AML-193 (cell line): Measurements from ENCODE around the gene APOA5.
"Not testable (repeated sequence)": the region's sequence is repeated elsewhere in the genome, so short reads cannot be mapped to it uniquely, and the experiment has no call there.

Experiments used
- DNase-seq, 2 experiments: peaks; one replicate each; lab custom pipeline; 2025; lab: John Stamatoyannopoulos, UW

APOA5 gene

DNA sequence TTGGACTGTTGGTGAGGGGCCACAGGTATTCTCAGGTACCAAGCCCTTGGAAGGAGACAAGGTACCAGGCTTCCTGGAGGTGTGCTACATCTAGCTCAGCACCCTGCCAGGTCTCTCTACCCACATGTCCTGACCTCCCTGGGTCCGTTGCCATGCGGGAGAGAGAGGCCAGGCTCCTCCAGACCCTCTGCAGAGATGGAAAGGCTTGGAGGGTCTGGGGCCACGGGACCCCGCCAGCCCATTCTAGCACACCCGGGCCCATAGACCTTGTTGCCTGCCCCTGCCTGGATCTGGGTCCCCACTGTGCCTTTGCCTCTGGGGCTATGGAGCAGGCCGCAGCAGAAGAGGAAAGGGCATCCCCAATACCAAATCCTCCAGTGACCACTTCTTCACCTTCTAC lies 35.8 kb upstream of the APOA5 start:
- DNase-seq = no peak

DNA sequence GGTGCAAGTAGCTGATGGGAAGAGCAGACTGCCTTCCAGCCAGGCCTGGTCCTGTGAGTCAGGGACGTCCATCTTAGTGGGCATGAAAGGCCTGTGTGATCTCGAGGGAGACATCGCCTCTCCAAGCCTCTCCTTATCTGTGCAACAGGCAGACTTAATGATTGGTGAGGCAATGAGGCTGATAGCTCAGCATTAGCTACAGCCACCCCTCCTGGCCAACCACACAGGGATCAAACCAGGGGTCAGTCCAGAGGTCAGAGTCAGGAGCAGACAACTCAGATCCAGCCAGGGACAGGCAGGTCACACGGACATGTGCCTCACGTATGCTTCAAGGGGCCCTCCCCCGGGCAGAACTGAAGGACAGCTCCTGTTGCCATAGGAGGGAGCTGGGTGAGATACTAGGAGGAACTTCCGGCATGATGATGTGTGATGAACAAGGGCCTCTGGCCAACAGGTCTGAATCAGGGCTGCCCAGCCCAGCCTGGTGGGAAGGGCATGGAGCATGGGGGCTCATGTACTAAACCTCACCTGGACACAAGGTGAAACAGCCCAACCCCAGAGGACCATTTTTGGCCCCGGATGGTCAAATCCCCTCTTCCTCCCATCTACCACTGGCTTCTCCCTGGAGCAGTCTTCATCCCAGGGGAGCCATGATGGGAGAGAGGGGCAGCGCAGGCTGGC lies 35.2 kb upstream of the APOA5 start:
- no peak for DNase-seq

DNA sequence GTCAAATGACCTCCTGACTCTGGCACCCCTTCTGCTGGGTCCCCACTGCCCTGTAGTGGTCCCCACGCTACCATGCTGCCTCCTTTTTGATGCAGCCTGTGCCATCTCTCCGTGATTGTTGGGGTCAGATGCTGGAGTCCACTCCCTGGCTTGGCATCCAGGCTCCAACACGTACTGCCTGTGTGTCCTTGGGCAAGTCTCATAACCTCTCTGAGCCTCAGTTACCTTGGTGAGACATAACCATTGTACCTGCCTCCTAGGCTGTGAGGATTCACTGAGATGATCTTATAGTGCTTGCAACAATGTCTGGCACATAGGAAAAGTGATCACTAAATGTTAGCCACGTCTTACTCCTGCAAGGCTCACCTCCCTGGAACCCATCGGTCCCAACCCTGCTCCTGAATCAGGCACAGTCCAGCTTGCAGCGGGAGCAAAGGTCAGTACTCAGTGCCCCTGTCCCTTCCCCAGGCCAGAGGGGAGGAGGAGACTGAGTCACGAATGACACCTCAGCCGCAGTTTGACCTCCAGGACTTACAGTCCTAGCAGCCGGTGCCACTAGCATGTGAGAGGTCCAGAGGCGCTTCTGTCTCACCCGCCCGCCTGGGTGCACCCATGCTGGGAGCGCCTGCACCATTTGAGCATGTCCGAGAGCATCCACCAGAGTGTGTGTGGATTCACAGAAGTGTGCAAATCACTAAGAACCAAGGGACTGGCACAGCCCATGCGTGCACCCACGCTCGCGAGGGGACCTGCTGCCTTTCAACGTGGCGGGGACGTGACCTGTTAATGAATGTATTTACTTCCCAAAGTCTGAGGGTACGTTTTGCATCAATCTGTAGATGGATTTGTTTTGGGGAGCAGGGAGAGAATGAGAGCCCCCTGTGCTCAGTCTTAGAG lies 34.4 kb upstream of the APOA5 start:
- DNase-seq = no peak

DNA sequence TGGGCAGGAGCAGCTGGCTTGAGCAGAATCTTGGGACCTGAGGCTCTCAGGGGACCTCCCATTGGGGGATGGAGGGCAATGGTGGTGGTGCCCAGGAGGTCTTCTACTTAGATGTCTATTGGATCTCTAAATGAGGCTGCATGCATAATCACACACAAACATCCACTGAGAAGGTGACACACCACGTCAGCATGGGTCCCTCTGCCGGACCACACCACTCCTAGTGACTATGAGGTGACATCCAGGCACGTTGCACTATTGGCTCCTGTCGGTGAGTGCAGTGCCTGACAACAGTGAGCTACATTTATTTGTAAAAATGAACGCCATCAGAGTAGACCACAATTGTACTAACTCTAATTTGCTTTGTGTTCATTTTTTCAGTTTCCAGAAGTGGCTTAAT lies 33.8 kb upstream of the APOA5 start:
- DNase-seq = no peak

DNA sequence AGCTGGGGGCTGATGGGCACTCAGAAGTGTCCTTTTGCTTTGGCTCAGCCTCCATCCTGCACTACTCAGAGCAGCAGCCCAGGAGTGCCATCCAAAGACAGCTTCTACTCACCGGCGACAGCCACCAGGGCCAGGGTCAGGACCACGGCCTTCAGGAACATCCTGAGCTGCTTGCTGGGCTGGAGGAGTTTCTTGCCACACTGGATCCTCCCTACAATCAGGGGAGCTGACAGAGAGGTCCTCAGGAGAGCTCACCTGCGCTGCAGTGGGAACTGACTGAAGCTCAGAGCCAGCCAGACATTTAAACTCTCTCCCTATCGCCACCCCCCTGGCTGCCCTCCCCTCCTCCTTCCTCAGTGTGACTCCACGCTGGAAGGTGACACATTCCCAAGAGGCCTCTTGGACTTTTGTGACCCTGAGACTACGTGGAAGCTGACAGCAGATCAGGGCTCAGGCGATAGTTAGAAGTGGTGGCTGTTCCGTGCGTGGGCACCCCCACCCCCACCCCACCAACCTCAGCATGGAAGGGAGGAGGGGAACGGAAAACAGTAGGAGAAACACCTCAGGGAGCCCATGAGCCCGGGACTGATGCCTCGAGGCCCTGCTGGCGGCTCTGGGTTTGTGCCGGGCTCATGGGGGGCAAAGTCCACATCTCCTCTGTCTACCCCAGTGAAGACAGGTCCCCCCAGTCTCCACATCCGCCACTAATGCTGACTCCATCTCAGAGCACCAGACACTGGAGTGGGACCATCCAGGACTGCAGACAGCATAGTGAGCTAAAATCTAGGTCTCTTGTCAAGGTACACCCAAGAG lies 31.6 kb upstream of the APOA5 start, which contains the start of gene APOA4:
Gene APOA4 (minus strand): TSS at position 274 of the 813 bp plus-strand sequence. CDS start 113 bp downstream, at position 161.
- no peak for DNase-seq

DNA sequence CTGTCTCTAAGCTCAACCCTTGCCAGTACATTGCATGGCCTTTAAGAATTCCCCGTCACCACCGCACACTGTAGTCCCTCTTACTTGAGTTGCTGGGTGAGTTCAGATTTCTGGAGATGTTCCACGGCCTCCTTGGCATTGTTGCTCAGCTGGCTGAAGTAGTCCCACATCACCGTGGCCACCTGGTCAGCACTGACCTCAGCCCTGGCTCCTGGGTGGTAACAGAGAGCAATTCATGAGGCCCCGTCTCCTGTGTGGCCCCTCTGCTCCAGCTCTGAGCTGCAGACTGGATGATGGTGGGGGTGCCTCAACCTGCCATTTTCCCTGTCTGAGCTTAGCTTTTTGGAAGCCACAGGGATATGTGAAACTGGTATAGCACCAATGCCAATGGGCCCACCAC lies 30.9 kb upstream of the APOA5 start:
- DNase-seq = no peak

DNA sequence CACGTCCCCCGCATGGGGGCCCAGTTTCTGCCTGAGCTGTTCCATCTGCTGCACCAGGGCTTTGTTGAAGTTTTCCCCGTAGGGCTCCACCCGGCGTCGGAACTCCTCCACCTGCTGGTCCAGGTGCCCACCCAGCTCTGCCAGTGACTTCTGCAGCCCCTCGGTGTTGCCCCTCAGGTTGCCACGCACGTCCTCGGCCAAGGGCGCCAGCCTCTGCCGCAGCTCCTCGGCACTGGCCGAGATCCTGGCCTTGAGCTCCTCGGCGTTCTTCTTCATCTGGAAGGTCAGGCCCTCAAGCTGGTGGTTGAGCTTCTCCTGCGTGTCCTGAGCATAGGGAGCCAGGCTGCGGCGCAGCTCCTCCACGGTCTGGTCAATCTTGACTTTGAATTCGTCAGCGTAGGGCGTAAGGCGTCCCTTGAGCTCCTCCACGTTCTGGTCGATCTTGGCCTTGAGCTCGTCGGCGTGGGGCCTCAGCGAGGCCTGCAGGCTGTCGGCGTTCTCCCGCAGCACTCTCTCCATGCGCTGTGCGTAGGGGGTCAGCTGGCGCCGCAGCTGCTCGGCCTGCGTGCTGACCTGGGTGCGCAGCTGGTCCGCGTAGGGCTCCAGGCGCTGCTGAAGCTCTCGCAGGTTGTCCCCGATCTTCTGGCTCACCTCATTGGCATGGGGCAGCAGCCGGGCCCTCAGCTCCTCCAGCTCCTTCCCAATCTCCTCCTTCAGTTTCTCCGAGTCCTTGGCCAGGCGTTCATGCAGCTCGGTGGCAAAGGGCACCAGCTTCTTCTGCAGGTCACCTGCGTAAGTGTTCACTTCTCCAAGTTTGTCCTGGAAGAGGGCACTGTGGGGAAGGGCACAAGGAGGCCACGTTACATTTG lies 29.6 kb upstream of the APOA5 start:
- no peak for DNase-seq

DNA sequence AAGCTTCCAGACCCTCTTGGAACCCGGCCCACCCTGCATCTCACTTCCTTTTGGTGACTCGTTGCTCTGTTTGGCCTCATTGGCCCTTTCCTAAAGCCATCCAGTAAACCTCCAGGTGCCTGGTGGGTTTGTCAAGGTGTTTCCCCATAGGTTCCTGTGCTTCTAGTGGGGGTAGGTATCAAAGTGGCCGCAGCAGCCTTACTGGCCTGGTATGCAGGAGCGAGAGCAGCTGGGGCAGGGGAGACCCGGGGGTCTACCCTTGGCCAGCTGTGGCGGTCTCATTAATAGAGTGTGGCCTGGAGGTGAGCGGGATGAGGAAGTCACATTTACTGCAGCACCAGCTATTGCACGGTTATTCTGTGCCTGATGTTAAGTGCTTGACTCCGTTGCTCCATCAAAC lies 27.4 kb upstream of the APOA5 start:
- DNase-seq = no peak

DNA sequence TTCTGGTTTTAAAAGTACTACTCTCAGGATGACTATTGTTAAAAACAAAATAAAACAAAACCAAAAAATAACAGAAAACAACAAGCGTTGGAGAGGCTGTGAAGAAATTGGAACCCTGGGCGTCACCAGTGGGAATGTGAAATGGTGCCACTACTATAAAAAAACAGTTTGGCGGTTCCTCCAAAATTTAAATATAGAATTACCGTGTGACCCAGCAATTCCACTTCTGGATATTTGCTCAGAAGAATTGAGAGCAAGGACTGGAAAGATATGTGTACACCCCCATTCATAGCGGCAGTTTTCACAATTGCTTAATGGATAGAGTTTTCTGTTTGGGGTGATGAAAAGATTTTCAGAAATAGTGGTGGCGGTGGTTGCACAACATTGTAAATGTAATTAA lies 22.8 kb upstream of the APOA5 start:
- DNase-seq = no peak

DNA sequence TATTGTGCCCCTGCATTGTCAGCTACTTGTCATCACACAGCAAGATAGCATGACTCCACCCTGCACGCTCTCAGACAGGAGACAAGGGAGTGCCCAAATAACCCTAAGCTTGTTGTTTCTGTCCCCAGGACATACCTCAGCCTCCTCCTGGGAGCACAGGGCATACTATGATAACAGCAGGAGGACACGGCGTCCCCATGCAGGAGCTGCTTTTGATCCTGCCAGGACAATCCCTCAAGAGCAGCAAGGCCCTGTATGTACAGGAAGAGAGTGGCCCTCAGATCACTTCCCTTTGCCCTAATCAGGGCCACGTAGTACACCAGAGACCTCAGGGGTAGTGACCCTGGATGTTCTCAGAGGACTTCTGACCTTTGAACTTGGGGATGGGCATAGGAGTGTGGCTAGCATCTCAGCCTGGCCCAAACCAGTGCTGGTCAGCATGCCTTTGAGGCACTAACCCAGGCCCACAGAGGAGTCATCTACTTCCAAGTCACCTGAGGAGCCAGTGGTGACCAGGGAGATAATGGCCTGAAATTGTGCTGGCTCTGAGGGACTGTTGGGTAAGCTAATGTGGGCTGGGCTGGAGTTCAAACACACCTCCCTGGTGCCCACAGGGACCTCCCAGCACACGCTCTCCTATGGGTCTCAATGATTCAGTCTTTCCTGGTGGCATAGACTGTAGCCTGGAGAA lies 22.2 kb upstream of the APOA5 start:
- no peak for DNase-seq

DNA sequence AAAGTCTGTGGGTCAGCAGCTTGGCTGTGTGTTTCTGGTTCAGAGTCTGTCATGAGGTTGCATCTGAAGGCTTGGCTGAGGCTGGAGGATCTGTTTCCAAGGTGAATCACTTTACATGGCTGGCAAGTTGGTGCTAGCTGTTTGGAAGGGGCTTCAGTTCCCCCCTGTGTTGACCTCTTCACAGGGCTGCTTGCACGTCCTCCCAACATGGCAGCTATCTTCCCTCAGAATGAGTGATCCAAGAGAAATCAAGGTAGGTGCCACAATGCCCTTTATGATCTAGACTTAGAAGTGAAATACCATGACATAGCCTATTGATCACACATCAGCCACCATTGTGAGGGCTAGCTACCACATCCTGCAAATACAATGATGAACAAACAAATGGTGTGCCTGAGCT lies 21.5 kb upstream of the APOA5 start:
- no peak for DNase-seq

DNA sequence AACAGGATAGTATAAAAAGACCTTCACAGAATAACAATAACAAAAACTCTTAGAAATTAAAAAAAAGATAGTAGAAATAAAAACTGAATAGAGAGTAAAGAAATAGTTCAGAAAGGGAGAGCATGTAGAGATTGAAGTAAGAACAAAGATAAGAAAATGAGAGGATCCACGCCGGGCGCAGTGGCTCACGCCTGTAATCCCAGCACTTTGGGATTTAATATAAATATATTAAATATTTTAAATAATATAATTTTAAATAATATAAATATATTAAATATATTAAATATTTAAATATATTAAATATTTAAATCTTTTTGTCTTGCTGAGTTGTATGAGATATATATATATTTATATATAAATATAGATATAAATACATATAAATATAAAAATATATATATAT lies 20.4 kb upstream of the APOA5 start:
- no peak for DNase-seq

DNA sequence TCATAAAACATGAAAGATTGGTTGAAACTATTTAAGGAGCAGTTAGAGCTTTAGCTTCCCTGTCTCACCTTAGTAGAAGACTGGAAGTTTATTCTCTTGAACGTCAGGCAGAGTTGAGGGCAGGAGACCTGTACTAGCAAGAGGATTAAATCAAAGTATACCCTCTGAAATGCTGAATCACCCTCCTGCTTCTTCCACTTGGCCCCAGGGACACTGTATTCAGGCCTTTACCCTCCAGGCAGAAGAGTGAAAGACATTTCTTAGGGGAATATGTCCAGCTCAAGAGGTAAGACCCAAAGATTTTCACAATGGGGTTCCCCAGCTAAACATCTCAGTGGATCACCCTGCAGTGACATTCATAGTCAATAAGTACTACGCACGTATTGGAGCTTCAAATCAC lies 19.5 kb upstream of the APOA5 start:
- DNase-seq = no peak

DNA sequence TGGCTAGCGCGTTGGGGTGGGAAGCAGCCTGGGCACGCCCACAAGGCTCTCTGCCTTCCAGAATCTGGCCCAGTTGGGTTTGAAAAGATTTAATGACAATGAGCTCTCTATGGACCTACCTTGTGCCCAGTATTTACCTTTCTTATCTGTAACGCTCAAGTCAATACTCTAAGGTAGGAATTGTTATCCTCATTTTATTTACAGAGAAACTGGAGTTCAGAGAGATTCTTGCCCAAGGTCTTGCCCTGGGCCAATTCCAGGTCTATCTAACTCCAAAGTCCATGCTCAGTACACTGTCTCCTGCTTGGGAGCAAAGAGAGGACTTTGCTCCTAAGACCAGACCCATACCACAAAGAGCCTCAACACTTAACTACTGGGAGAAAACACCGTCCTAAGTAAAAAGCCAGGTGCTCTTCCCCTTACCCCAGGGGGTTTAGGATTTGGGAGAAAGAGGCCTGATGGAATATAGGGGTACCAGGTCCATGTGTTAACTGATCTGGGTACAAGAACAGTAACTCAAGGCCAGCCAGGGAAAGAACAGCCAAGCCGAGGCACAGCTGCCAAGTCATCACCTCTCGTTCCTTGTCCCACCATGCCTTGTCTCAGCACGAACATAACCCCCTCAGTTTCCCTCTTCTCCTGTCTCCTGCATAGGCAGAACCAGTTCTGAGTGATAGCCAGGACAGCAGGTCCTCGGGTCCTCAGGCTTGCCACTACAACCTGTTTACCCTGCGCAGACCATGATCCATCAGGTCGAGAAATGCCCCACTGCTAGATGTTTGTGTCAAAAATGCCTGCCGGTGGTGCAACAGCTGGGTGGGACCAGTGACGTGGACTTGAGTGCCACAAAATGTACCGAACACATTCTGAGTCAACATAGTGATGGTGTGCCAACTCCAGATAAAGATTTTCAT lies 16.8 kb upstream of the APOA5 start:
- no peak for DNase-seq

DNA sequence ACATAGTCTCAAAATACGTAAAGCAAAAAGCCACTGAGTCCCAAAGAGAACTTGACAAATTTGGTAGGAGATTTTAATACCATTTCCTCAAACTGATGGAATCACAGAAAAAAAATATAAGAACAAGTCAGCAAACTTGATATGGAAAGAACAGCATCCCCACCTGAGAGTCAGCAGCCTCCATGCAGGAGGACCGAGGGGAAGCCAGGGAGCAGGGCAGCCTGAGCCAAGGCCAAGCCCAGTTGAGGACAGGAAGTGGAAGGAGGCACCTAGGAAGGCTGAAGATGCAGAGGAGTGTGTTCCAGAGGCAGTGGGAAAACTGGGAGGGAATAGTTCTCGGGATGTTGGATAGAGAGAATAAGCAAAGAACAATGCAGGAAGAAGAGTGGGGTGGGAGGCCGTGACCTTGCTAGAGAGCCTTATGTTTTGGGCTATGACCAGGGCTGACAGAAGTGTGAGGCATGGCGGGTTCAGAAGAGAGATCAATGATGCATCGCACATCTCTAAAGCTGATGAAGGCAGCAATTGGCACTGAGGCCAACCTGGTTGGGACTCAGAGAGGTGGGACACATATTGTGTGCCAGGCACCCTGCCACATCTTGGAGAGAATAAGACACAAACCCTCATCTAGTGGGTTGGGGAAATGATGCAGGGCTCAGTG lies 16.1 kb upstream of the APOA5 start:
- DNase-seq = no peak

DNA sequence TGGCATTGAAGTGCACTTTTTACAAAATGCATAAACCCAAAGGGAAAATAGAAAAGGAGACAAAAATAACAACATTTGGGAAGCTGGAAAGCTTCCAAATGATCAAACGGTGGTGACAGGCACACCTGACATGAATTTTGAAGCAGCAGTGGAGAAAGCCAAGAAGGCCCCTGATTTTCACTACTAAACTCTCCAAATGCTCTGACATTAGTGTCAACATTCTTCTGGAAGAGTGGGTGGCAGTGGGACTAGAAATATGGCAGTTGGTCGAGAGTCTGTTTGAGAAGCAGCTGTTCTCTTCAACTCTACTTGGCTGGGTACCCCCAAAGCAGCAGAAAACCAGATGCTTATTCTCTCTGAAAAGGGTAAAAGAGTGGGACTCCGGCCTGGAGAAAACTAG lies 12.3 kb upstream of the APOA5 start:
- DNase-seq = no peak

DNA sequence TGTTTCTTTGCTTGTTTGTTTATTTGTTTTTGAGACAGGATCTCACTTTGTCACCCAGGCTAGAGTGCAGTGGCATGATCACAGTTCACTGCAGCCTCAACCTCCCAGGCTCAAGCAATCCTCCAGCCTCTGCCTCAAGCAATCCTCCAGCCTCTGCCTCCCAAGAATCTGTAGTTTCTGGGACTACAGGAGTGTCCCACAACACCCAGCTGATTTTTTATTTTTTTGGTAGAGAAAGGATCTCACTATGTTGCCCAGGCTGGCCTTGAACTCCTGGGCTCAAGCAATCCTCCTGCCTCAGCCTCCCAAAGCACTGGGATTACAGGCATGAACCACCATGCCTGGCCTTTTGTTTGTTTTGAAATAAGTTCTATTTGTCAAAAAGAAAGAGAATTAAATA lies 10.0 kb upstream of the APOA5 start:
- not testable (repeated sequence) for DNase-seq

DNA sequence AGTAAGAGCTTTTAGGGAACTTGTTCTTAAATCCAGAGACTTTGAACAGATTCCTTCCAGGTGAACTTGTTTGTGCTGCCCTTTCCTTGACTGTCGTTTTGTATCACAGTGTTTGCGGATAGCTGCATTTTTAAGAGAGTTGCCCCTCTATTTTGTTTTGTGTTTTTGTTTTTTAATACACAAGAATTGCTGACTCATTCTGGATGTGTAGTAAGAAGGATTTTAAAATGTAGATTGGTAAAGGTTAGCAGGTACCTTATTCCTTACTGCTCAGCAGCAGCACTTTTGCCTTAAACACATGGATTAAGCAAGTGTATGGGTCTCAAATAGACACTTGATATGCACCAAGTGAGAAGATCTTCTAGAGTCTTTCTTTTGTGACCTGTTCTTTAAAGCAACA lies 8.9 kb upstream of the APOA5 start:
- no peak for DNase-seq

DNA sequence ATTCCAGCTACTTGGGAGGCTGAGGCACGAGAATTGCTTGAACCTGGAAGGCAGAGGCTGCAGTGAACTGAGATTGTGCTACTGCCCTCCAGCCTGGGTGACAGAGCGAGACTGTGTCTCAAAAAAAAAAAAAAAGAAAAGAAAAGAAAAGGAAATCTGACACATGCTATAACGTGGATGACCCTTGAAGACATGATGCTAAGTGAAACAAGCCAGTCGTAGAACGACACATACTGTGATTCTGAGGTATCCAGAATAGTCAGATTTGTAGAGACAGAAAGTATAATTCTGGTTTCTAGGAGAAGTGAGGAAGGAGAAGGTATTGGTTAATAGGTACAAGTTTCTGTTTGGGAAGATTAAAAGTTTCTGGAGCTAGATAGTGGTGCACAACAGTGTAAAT lies 6.7 kb upstream of the APOA5 start:
- DNase-seq = no peak
